ENCODE data around the gene PTGS1. TPM values are rescaled to one million over a fixed set of nuclear protein-coding genes. Genes with fewer than 3 reads are reported as not detected.

The PTGS1 gene
- total and polyA plus RNA-seq, 4 donors, result 2.9 to 12.8 (median 5.0) TPM

- no peaks in the 10 kb centered on the region for H3K9me3 ChIP-seq (ENCODE audit: control insufficient read depth in 4 of 4, insufficient read depth in 3 of 4, low read length in 3 of 4)
- no peak for TF ChIP-seq CTCF (IDR thresholded peaks at IDR 0.05; ENCODE audit: control extremely low read depth, extremely low read depth)
- H3K36me3 ChIP-seq (ENCODE audit: control insufficient read depth in 4 of 4, insufficient read depth in 4 of 4, low read length in 4 of 4), result no peaks in the 10 kb centered on the region
- no peak overlapping the region for H3K9ac ChIP-seq (ENCODE audit: insufficient read depth in 1 of 2, low read length in 2 of 2)
- no peaks in the 10 kb centered on the region for H3K27me3 ChIP-seq (ENCODE audit: control insufficient read depth in 3 of 3, insufficient read depth in 3 of 3, low read length in 2 of 3)
- DNase-seq, result no peak
- ATAC-seq (ENCODE audit: insufficient read depth, low FRiP score), result peak; percentile 42
- 25 to 37% methylated on average over 11 of the region's 11 CpGs for WGBS, 2 donors
- no peak overlapping the region for H3K4me3 ChIP-seq
- H3K27ac ChIP-seq (ENCODE audit: low read depth in 1 of 2, low read length in 1 of 2), result no peak overlapping the region
- H3K4me1 ChIP-seq (ENCODE audit: control insufficient read depth in 5 of 5, insufficient read depth in 5 of 5, low read length in 5 of 5), result no peaks in the 10 kb centered on the region
Observed at GRCh38 chr9:122389799-122390481, 19.1 kb downstream of the PTGS1 start.

GRCh38 chr9:122392284-122392683 is 21.5 kb downstream of the PTGS1 start:
- Histone ChIP-seq H3K36me3 (ENCODE audit: control insufficient read depth in 4 of 4, insufficient read depth in 4 of 4, low read length in 4 of 4) (no peaks in the 10 kb centered on the region), H3K27ac (ENCODE audit: low read depth in 1 of 2, low read length in 1 of 2) (no peak overlapping the region), H3K9ac (ENCODE audit: insufficient read depth in 1 of 2, low read length in 2 of 2) (no peak overlapping the region), H3K4me1 (ENCODE audit: control insufficient read depth in 5 of 5, insufficient read depth in 5 of 5, low read length in 5 of 5) (no peaks in the 10 kb centered on the region), H3K9me3 (ENCODE audit: control insufficient read depth in 4 of 4, insufficient read depth in 3 of 4, low read length in 3 of 4) (no peaks in the 10 kb centered on the region), H3K27me3 (ENCODE audit: control insufficient read depth in 3 of 3, insufficient read depth in 3 of 3, low read length in 2 of 3) (no peaks in the 10 kb centered on the region), H3K4me3 (no peak overlapping the region)
- ATAC-seq (ENCODE audit: insufficient read depth, low FRiP score), result no peak
- WGBS, 2 donors, result 97 to 99% methylated on average over 9 of the region's 9 CpGs
- DNase-seq, result no peak
- no peak for TF ChIP-seq CTCF (IDR thresholded peaks at IDR 0.05; ENCODE audit: control extremely low read depth, extremely low read depth)

GRCh38 chr9:122392714-122393113 is 21.9 kb downstream of the PTGS1 start:
- no peaks in the 10 kb centered on the region for H3K4me1 ChIP-seq (ENCODE audit: control insufficient read depth in 5 of 5, insufficient read depth in 5 of 5, low read length in 5 of 5)
- no peaks in the 10 kb centered on the region for H3K36me3 ChIP-seq (ENCODE audit: control insufficient read depth in 4 of 4, insufficient read depth in 4 of 4, low read length in 4 of 4)
- ATAC-seq (ENCODE audit: insufficient read depth, low FRiP score), result no peak
- no peak overlapping the region for H3K9ac ChIP-seq (ENCODE audit: insufficient read depth in 1 of 2, low read length in 2 of 2)
- no peak overlapping the region for H3K27ac ChIP-seq (ENCODE audit: low read depth in 1 of 2, low read length in 1 of 2)
- no peaks in the 10 kb centered on the region for H3K9me3 ChIP-seq (ENCODE audit: control insufficient read depth in 4 of 4, insufficient read depth in 3 of 4, low read length in 3 of 4)
- 83 to 98% methylated on average over 2 of the region's 2 CpGs for WGBS, 2 donors
- no peak overlapping the region for H3K4me3 ChIP-seq
- TF ChIP-seq CTCF (IDR thresholded peaks at IDR 0.05; ENCODE audit: control extremely low read depth, extremely low read depth), result no peak
- no peak for DNase-seq
- no peaks in the 10 kb centered on the region for H3K27me3 ChIP-seq (ENCODE audit: control insufficient read depth in 3 of 3, insufficient read depth in 3 of 3, low read length in 2 of 3)
